NCI-H2029 (cell line): ENCODE data around the gene TBC1D25.

Experiments
- DNase-seq: peaks from one replicate; lab custom pipeline; 2025; lab: John Stamatoyannopoulos, UW

TBC1D25 gene

DNA sequence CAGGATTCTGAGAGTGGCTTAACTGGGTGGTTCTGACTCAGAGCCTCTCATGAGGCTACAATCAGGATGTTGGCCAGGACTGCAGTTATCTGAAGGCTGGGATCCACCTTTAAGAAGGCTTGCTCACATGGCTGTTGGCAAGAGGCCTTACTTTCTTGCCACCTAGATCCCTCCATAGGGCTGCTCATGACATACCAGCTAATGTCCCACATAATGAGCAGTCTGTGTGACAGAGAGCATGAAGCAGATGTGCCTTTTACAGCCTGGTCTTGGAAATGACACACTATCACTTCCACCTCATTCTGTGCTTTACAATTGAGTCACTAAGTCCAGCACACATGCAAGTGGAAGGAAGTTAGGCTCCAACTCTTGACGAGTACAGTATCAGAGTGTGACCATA, 30.4 kb downstream of the TBC1D25 start:
- no peak for DNase-seq

DNA sequence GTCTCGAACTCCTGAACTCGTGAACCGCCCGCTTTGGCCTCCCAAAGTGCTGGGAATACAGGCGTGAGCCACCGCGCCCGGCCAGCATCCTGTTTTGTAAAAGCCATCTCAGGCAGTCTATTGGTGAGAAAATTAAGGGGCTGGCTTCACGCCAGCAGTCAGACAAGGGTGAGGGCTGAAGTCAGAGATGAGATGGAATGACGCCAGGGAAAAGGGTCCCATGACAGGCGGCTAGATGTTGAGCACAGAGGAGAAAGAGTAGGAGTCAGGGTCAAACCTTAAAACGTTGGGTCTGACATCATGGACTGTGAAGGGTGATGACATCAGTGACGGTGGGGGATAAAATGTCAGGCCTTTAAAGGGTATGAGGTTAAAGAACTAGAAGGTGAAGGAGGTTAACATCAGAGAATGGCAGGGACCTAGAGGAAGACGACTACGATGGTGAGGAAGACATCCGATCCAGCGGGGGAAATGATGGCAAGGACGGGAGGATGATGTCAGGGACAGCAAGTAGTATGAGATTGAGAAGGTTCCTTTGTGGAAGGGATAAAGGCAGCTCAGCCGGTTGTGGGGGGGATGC, 34.3 kb downstream of the TBC1D25 start:
- DNase-seq: peak; percentile 77

DNA sequence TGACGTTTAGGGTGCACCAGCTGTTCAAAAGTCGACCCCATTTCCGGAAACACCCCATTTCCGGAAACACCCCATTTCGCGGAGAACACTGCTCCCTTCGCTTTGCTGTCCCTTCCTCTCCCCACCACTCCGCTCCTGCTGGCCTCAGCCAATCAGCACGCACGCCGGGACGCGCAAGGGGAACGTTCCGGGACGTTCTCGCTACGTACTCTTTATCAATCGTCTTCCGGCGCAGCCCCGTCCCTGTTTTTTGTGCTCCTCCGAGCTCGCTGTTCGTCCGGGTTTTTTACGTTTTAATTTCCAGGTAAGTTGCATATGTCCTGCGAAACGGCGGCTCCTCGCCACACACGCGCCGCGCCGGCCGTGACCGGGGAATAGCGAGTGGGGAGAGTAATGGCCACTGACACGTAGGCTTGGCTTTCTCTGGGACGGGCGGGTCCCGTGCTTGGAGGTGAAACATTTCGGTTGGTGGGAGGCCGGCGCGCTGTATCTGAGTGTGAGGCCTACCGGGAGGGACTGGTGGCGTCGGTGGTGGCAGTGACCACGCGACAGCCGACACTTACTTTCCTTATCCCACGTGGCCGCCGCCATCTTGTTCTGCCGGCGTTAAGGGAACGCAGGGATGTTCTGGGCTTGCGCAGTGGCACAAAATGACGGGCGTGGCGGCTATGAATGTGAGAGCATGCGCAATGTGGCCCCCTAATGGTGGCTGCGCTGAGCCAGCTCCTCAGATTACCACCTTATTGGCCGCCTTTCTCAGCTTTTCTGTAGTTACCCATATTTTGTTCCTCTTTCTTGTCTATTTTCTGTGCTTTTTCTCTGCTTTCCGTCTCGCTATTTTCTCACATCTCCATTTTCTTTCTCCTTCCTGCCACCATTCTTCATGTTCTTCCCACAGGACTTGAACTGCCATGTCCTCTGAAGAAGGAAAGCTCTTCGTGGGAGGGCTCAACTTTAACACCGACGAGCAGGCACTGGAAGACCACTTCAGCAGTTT, 35.1 kb downstream of the TBC1D25 start, which contains the start of gene RBM3:
TSS of gene RBM3 (plus strand) at position 215 of the 997 bp plus-strand sequence. CDS start at position 912, 697 bp downstream.
- DNase-seq: peak; percentile 81

DNA sequence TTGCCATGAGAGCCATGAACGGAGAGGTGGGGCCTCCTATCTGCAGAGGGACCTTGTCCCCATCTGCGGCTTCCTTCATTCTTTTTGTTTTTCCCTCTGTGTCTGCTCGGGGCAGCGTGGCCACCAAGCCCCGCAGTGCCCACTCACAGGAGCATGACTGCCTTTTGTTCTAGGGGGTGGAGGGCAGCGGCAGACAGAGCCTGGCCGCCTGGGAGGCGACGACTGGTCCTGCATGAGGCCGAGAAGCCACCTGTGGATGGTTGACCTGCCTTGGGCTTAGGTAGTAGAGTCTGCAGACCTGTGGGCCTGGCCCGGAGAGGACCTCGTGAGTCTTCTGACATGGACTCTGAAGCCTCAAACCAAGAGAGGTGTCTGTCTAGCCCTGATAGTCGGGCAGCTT, 36.1 kb downstream of the TBC1D25 start:
- DNase-seq: no peak

DNA sequence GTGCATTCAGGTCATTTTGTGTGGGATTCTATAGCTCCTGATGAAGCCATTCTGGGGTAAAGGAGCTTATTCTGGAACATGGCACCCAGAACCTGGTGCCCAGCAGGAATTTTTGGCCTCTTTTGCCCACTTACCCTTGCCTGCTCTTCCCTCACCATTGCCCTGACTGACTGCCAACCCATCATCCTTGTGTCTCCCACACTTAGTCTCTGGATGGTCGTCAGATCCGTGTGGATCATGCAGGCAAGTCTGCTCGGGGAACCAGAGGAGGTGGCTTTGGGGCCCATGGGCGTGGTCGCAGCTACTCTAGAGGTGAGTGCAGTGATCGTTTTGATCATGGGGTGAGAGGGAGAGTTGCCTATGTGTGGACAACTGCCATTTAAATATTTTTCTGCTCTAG, 36.6 kb downstream of the TBC1D25 start:
- no peak for DNase-seq

DNA sequence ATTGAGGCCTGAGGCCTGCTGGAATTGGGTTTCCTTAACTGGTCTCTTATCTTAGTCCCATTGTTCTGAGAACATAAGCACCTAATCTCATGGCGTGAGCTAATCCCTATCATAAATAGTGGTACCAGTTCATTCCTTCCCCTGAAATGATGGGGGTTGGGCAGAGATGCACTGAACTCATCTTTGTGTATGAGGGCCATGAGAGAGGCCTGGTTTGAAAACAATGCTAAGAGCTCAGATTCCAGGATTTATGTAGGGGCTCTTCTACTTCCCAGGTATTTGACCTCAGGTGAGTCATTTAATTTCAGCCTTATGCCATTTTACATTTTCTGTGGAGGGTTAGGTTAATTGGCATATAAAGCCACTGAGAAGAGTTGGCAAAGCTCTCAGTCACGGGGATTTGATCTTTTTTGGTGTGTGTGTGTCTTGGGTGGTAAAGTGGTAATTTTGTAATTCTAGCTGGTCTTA, 39.2 kb downstream of the TBC1D25 start:
- no peak for DNase-seq

DNA sequence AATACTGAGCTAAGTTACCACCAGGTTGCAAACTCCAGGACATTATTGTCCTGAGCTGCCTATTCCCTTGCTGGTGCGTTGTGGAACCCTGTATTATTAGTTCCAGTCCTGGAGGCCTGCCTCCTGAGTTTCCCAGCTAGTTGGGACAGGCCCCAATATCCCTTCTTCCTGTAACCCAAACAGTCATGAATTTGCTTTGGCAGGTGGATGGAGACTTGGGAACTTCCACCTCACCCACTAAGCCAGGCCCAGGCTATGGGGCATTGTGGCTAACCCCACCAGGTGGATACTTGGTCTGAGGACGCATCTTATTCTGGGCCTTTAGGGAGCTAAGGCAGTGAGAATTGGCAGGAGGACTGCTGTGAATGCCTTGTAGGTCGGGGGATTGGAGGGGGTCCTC, 39.7 kb downstream of the TBC1D25 start:
- no peak for DNase-seq

DNA sequence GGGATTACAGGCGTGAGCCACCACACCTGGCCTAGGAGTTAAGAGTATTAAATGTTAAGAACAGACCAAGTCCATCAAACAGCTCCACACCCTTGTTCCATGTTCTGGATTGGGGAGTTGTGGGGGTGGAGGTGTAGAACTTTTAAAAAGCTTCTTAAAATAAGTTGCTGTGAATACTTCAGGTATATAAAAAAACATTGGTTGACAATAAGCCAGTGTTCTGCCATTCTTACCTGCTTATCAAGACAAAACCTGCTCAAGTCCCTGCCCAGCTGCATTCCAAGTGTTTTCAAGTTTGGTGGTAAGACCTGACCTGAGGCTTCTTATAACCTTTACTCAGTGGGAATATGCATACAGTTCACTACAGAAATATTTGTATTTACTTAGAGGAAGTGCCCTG, 41.1 kb downstream of the TBC1D25 start:
- DNase-seq: no peak

DNA sequence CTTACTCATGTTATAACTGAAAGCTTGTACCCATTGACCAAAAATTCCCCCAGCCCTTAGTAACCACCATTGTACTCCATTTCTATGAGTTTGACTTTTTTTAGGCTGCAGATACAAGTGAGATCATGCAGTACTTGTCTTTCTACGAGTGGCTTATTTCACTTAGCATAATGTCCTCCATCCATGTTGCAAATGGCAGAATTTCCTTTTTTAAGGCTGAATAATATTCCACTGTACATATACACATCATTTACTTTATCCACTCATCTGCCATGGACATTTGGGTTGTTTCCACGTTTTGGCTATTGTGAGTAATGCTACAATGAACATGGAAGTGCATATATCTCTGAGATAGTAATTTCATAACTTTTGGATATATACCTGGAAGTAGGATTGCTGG, 45.2 kb downstream of the TBC1D25 start:
- no peak for DNase-seq

DNA sequence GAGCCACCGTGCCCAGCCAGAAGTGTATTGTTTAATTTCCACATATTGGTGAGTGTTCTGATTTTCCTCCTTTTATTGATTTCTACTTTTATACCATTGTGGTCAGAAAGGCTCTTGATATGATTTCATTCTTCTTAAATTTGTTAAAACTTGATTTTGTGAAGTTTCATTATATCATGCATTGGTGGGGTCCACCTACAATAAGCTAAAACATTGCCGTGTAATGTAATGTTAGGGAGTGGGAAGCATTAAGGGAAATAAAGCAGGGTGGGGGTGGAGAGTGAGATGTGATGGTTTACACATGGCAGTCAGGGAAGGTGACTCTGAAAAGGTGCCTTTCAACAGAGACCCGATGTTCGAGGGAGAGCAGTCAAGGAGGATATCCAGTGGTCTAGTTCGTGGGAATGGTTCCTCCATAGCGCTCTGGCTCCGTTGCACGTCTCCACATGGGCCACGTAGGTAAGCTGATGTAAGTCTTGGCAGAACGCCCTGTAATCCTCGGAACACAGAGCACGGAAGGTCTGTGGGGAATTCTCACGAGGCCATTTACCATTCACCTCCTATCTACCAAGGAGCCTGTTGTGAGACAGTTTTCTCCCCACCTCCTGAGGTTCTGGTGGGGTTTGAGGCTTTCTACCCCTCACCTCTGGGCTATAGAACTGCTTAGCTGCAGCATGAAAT, 50.1 kb downstream of the TBC1D25 start:
- DNase-seq: peak; percentile 46

DNA sequence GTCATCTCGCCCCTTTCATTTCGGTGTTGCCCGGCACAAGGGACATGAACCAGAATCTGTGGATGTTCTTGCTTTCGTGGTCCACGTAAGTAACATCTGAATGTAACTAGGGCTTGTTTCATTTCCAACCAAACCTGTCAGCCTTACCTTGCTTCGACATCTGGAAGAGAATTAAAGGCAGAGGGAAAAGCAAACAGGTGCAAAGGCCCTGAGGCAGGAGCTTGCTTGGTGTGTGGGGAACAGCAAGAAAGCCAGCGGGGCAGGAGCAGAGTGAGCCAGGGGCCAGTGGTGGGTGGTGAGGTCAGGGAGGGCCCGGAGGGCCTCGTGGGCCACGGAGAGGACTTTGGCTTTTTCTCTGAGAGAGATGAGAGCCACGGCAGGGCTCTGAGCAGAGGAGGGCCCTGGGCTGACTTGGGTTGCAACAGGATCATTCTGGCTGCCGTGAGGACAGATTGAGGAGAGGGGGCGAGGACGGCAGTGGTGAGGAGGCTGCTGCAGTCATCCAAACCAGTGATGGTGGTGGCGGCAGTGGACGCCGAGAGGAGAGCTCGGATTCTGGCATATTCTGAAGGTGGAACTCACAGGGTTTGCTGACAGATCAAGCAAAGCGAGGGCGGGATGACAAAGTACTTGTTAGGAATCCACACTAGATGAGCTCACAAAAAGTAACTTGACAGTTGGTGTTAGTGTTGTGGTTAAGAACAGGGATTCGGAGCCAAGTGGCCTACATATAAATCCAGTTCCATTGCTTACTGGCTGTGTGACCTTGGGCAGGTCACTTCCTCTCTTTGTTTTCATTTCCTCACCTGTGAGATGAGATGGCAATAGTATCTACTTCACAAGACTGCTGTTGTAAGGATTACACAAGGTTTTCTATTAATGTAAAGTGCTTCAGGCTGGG, 50.9 kb downstream of the TBC1D25 start:
- no peak for DNase-seq

DNA sequence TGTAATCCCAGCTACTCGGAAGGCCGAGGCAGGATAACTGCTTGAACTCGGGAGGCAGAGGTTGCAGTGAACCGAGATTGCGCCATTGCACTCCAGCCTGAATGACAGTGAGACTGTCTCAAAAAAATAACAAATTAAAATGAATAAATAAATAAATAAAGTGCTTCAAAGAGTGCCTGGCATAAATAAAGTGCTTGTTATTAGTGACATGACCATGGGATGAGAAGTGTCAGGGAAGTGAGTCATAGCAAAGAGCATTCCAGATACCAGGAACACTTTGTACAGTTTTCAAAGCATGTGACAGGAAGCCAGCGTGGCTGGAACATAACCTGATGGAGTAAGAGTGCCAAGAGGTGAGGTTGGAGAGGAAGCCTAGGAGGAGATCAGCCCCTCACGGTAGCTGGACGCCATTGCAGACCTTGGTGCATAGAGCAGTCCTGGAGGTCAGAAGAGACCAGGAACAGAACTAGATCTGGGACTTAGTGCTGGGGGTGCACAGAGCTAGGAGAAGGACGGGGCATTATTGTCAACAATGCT, 51.8 kb downstream of the TBC1D25 start:
- DNase-seq: no peak

DNA sequence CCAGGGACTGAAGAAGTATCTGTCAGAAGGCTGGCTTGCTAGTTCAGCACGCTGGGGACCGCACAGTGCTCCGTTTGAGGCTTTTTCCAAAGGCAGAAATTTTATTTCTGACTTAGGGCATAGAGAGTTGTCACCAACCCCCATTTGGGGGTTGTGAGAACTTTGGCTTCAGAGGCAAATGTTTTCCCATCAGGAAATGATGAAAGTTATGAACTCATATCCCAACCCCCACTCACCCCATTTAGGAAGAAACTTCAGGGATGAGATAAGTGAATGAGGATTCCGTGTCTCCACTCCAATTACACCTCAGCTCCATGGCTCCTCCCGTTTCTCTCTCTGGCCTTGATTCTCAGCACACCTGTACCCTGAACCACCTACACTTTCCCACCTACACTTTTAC, 53.5 kb downstream of the TBC1D25 start:
- DNase-seq: no peak

DNA sequence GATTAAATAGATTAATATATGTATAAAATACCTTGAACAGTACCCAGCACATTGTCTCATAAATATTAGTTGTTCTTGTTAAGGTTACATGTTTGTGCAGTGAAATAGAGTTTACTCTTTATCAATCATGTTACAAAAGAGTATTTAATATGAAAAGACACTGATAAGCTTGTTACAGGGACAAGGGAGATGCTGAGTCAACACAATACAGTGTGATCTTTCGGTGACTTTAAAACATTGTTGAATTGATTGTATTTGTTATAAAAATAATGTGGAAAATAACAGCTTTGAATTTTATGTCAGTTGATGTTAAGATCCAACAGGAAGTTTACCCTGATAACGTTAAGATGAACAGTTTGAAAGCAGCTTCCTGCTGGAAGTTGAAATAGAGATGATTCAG, 56.4 kb downstream of the TBC1D25 start:
- no peak for DNase-seq

DNA sequence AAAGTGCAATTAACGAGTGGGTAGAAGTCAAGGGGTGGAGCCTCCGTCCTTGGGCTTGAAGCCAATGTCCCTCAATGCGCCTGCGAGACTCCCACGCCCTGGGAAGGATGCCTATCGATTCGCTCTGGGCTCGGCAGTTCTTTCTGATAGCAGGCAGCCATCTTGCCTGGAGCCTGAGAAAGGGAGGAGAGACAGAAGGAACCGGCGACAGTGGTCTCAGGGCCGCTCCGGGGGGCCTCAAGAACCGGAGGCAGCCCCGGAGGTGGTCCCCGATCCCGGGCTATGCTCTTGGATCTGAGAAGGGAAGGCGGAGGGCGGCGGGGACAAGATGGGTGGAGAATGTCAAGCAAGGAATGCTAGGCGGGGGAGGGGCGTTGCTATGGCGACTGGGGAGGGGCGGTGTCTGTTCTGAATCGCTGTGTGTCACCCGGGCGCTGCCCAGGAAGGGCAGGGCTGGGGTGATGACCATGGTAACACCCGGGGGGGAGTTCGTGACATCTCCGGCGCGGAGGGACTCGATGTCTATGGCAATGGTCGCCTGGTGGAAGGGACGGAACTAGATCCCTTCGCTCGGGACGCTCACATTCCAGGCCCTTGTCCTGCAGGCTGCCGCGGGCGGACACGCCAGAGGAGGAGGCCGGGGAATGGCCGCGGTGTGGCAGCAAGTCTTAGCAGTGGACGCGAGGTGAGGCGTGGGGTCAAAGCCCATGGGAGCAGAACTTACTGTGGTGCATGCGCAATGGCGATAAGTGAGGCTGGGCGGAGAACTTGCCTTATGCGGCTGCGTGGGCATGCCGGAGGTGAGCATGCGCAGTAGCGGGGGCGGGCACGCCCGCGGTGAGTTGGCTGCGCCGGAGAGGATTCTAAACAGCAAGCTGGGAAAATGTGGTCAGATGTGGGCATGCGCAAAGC, 58.1 kb downstream of the TBC1D25 start, which contains the start of gene WDR13:
TSS of gene WDR13 (plus strand) at position 140 of the 912 bp plus-strand sequence. CDS start at position 645, 505 bp downstream.
- DNase-seq: peak; percentile 76

DNA sequence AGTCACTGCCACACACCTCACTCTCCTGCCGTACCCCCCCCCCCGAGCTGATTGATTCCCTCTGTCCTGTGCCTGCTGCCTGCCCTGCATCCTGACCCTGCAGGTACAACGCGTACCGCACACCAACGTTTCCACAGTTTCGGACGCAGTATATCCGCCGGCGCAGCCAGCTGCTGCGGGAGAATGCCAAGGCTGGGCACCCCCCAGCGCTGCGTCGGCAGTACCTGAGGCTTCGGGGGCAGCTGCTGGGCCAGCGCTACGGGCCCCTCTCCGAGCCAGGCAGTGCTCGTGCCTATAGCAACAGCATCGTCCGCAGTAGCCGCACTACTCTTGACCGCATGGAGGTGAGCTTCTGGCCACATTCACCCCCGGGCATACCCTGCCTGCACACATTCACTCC, 59.1 kb downstream of the TBC1D25 start:
- no peak for DNase-seq

DNA sequence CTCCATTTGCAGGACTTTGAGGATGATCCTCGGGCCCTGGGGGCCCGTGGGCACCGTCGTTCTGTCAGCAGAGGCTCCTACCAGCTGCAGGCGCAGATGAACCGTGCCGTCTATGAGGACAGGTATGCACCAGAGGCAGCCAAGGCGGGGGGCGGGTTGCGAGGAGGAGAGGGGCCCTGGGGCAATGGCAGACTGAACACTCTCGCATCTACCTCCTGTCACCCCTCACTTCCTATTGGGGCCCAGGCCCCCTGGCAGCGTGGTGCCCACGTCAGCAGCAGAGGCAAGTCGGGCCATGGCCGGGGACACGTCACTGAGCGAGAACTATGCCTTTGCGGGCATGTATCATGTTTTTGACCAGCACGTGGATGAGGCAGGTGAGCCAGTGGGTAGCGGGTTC, 59.8 kb downstream of the TBC1D25 start:
- no peak for DNase-seq

DNA sequence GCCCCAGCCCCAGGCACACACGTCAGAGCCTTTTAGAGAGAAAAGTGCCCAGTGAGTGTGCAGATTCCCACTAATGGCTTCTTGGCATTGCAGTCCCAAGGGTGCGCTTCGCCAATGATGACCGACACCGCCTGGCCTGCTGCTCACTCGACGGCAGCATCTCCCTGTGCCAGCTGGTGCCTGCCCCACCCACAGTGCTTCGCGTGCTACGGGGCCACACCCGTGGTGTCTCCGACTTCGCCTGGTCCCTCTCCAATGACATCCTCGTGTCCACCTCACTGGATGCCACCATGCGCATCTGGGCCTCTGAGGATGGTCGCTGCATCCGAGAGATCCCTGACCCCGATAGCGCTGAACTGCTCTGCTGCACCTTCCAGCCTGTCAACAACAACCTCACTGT, 60.7 kb downstream of the TBC1D25 start:
- DNase-seq: no peak

DNA sequence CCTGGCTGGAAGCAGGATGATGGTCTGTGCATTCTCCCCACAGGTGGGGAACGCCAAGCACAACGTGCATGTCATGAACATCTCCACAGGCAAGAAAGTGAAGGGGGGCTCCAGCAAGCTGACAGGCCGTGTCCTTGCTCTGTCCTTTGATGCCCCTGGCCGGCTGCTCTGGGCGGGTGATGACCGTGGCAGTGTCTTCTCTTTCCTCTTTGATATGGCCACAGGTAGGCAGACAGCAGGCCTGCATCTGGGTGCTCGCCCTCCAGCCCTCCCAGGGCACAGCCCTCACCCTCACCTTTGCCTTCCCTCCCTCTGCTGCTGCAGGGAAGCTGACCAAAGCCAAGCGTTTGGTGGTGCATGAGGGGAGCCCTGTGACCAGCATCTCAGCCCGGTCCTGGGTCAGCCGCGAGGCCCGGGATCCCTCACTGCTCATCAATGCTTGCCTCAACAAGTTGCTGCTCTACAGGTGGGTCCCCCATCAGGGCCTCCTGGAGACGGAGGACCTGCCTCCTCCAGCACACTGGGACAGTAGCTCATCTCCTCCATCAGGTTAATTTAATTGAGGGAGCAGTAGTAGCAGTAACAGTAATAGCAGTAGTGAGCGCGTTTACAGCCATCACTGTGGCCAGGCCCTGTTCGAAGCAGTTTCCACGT, 62.4 kb downstream of the TBC1D25 start:
- no peak for DNase-seq

DNA sequence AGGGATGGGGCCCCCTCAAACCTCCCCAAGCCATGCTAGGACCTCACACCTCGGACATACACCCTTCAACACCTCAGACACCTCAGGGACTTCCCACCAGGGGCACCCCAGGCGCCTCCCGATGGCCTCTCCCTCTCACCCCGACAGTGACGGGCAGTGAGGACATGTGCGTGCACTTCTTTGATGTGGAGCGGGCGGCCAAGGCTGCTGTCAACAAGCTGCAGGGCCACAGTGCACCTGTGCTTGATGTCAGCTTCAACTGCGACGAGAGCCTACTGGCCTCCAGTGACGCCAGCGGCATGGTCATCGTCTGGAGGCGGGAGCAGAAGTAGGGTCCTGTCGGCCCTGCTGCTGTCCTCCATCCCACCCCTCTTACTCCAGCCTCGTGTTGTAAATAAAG, 65.2 kb downstream of the TBC1D25 start:
- no peak for DNase-seq
